Tibial nerve (tissue), 4 donors: ENCODE data around the gene TBCD. TPM values are rescaled to one million over a fixed set of nuclear protein-coding genes. Genes with fewer than 3 reads are reported as not detected.
A peak's percentile ranks its signal among the peaks of the same experiment; 100 is the strongest.
"Not testable (repeated sequence)": the region's sequence is repeated elsewhere in the genome, so short reads cannot be mapped to it uniquely, and the experiment has no call there.

ENCODE experiments used
- DNase-seq, 2 donors: peaks; one replicate each; pipeline ENCODE4 v3.0.0-alpha.2; 2019; ENCODE audit warnings: low spot score in 2 of 2
- H3K27ac ChIP-seq, 4 donors: fragments of 200-600 bp; sonication (generic) in 3 of 4; one replicate each; pipeline ENCODE4 v1.5.1; 2017 to 2019; ENCODE audit warnings: mild to moderate bottlenecking in 1 of 4
- H3K27me3 ChIP-seq, 2 donors: fragments of 200-600 bp; sonication (generic) in 1 of 2; one replicate each; pipeline versions ENCODE4 v1.5.1 to v1.6.0; 2017 to 2019
- H3K36me3 ChIP-seq, 3 donors: fragments of 200-600 bp; sonication (generic); one replicate each; pipeline ENCODE4 v1.5.1; 2018 to 2019
- H3K4me1 ChIP-seq, 4 donors: fragments of 200-600 bp; sonication (generic) in 3 of 4; one replicate each; pipeline ENCODE4 v1.5.1; 2017 to 2019
- H3K4me3 ChIP-seq, 4 donors: fragments of 200-600 bp; sonication (generic) in 3 of 4; one replicate each; pipeline ENCODE4 v1.5.1; 2017 to 2019; ENCODE audit warnings: mild to moderate bottlenecking in 1 of 4, moderate library complexity in 1 of 4
- H3K9me3 ChIP-seq, 4 donors: fragments of 200-600 bp; sonication (generic) in 3 of 4; one replicate each; pipeline ENCODE4 v1.5.1; 2017 to 2019
- EP300 ChIP-seq, 2 donors: sonication (generic); formaldehyde crosslinking; IDR thresholded peaks; one replicate each; pipeline ENCODE4 v1.6.1; 2017; ENCODE audit warnings: antibody characterized with exemption in 2 of 2, mild to moderate bottlenecking in 1 of 2
- POLR2A ChIP-seq, 2 donors: fragments of 450-650 bp; IDR thresholded peaks; one replicate each; pipeline ENCODE4 v1.6.1; 2017; ENCODE audit warnings: antibody characterized with exemption in 2 of 2, mild to moderate bottlenecking in 2 of 2, moderate library complexity in 2 of 2
- WGBS, 2 donors: methylation state at CpG; one replicate each; pipeline ENCODE4 v1.1.5; 2018; 5-methylcytosine and 5-hydroxymethylcytosine counted together
- total RNA-seq, 4 donors: library from RNA; depleted of rRNA; stranded (reverse); fragments of >200 nt; gene quantifications; one replicate each; pipeline ENCODE4 v1.1.0, GENCODE V29; 2016
- TF ChIP-seq, protein P1 (sequence below), 5 experiments: fragments of 200-600 bp in 3 of 5; fragments of 450-650 bp in 2 of 5; sonication (generic) in 3 of 5; IDR thresholded peaks; one replicate each; pipeline ENCODE4 v1.5.1; 2016 to 2019; ENCODE audit warnings: antibody characterized with exemption in 5 of 5, mild to moderate bottlenecking in 3 of 5, moderate library complexity in 2 of 5

TBCD gene
- total RNA-seq, 4 donors from 2014 or later, result 42.6 to 115 (median 87.9) TPM

DNA sequence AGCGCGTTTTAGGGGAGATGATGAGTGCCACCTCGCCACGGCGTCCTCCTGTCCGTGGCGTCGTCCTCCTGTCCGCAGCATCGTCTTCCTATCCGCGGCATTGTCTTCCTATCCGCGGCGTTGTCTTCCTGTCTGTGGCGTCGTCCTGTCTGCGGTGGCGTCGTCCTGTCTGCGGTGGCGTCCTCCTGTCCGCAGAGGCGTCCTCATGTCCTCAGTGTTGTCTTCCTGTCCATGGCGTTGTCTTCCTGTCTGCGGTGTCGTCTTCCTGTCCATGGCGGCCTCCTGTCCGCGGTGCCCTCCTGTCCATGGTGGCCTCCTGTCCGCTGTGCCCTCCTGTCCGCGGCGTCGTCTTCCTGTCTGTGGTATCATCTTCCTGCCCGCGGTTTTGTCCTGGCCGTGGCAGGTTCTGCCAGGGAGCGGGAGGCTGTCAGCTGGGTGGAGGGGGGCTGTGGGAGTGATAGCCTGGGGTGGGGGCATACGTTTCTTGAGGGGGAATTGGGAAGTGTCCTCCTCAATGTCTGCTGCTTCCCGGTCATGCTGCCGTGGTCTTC lies 30.9 kb downstream of the TBCD start:
- Histone ChIP-seq H3K36me3 (peaks cover 0 to 53% (median 9%) of the 10 kb centered on the region in 3 donors), H3K9me3 (no peaks in the 10 kb centered on the region), H3K4me1 (peaks cover 0 to 5% (median 2%) of the 10 kb centered on the region in 4 donors), H3K4me3 (no peak overlapping the region), H3K27ac (no peak overlapping the region), H3K27me3 (no peaks in the 10 kb centered on the region)
- 80 to 86% methylated on average over 40 to 42 of the region's 42 CpGs for WGBS, 2 donors
- no peak for TF ChIP-seq POLR2A (IDR thresholded peaks at IDR 0.05)
- TF ChIP-seq, protein P1, sequence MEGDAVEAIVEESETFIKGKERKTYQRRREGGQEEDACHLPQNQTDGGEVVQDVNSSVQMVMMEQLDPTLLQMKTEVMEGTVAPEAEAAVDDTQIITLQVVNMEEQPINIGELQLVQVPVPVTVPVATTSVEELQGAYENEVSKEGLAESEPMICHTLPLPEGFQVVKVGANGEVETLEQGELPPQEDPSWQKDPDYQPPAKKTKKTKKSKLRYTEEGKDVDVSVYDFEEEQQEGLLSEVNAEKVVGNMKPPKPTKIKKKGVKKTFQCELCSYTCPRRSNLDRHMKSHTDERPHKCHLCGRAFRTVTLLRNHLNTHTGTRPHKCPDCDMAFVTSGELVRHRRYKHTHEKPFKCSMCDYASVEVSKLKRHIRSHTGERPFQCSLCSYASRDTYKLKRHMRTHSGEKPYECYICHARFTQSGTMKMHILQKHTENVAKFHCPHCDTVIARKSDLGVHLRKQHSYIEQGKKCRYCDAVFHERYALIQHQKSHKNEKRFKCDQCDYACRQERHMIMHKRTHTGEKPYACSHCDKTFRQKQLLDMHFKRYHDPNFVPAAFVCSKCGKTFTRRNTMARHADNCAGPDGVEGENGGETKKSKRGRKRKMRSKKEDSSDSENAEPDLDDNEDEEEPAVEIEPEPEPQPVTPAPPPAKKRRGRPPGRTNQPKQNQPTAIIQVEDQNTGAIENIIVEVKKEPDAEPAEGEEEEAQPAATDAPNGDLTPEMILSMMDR (IDR thresholded peaks at IDR 0.05), result no peak
- TF ChIP-seq EP300 (IDR thresholded peaks at IDR 0.05), result no peak
- no peak for DNase-seq

DNA sequence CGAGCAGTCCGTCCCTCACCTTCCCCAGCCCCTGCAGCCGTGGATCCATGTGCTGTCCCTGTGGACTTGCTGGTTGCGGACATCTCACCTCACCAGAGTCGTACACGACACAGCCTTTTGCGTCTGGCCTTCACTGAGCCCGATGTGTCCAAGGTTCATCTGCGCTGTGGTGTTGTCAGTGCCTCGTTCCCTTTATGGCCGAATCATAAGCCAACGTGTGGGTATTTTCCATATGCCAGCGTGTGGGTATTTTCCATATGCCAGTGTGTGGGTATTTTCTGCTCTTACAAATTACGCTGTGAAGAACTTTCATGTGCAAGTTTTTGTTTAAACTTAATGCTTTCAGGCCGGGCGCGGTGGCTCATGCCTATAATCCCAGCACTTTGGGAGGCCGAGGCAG lies 31.6 kb downstream of the TBCD start:
- Histone ChIP-seq H3K9me3 (no peaks in the 10 kb centered on the region), H3K36me3 (peaks cover 0 to 59% (median 9%) of the 10 kb centered on the region in 3 donors), H3K27ac (no peak overlapping the region), H3K27me3 (no peaks in the 10 kb centered on the region), H3K4me1 (peaks cover 0 to 5% (median 2%) of the 10 kb centered on the region in 4 donors), H3K4me3 (no peak overlapping the region)
- TF ChIP-seq EP300 (IDR thresholded peaks at IDR 0.05) (no peak), POLR2A (IDR thresholded peaks at IDR 0.05) (no peak)
- TF ChIP-seq, protein P1 (IDR thresholded peaks at IDR 0.05), result no peak
- WGBS, 2 donors, result 93 to 94% methylated on average over 18 of the region's 18 CpGs
- no peak for DNase-seq

DNA sequence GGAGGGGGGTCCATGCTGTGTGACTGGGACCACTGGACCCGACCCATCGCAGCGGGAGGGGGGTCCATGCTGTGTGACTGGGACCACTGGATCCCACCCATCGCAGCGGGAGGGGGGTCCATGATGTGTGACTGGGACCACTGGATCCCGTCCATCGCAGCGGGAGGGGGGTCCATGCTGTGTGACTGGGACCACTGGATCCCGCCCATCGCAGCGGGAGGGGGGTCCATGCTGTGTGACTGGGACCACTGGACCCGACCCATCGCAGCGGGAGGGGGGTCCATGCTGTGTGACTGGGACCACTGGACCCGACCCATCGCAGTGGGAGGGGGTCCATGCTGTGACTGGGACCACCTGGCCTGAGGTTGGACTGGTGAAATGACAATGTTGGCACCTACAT lies 33.7 kb downstream of the TBCD start:
- 90 to 97% methylated on average over 4 to 15 of the region's 16 CpGs for WGBS, 2 donors
- H3K36me3 ChIP-seq, result peaks cover 0 to 58% (median 9%) of the 10 kb centered on the region in 3 donors

DNA sequence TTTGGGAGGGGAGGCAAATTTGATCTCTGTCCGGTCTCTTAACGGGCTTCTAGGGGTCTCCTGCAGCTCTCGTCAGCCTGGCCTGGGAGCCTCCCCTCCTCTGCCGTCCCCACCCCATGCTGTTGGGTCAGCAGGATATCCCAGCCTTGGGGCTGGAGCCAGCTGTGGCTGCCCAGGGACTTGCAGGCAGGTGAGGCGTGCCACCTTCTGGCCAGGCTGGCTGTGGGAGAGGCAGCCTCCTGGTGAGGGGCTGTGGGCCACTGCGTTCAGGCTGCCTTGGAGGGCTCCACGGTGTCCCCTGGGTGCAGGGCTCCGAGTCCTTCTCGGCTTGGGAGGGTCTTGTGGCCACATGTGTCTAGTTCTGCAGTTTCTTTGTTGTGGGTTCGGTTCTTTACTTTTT lies 34.6 kb downstream of the TBCD start:
- Histone ChIP-seq H3K4me3 (no peak overlapping the region), H3K9me3 (no peaks in the 10 kb centered on the region), H3K27ac (no peak overlapping the region), H3K36me3 (peaks cover 0 to 62% (median 9%) of the 10 kb centered on the region in 3 donors), H3K27me3 (no peaks in the 10 kb centered on the region), H3K4me1 (peaks cover 0 to 5% (median 1%) of the 10 kb centered on the region in 4 donors)
- 94 to 95% methylated on average over 8 to 10 of the region's 10 CpGs for WGBS, 2 donors
- DNase-seq, result no peak
- TF ChIP-seq, protein P1 (IDR thresholded peaks at IDR 0.05), result no peak
- TF ChIP-seq EP300 (IDR thresholded peaks at IDR 0.05) (no peak), POLR2A (IDR thresholded peaks at IDR 0.05) (no peak)

More for the DNA sequence above, 33.7 kb downstream of the TBCD start:
- H3K4me3 ChIP-seq, H3K27ac ChIP-seq, H3K27me3 ChIP-seq, DNase-seq, H3K9me3 ChIP-seq, H3K4me1 ChIP-seq: not testable (repeated sequence)

DNA sequence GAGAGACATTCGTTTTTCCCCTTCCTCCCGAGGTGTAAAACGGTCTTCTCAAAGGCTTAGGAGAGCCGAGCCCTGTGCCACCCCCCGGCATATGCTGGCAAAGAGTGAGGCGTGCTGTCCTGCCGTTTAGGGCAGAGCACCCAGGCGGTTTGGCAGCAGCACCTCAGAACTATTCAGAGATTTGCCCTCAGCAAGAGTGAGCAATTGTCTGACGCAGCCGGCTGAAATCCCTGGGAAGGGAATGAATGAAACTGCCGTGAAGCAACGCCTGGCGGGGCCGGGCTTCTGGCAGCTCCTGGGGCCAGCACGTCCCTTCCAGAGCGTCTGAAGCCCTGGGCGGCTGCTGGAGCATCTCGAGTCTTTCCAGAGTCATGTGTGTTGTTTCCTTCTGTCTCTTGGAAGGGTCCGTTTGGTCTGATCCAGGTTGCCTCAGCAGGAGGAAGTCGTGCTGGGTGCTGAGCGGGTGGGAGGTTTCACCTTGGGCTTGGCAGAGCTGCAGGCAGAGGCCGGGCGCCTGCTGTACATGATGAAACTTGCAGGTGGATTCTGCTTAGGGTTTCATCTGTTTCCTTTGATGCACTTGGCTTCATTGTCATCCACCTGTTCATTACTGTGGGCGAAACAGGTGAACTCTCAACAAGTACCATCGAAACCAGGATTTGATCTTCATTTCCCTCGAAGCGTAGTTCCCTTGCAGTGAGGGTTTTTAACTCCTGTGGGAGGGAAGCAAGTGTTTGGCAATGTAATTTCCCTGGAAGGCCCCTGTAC lies 35.4 kb downstream of the TBCD start:
- Histone ChIP-seq H3K36me3 (peaks cover 0 to 63% (median 8%) of the 10 kb centered on the region in 3 donors), H3K9me3 (no peaks in the 10 kb centered on the region), H3K27me3 (no peaks in the 10 kb centered on the region), H3K4me1 (peaks cover 0 to under 1% (median 0%) of the 10 kb centered on the region in 4 donors), H3K4me3 (no peak overlapping the region), H3K27ac (no peak overlapping the region)
- 85 to 87% methylated on average over 26 to 27 of the region's 27 CpGs for WGBS, 2 donors
- no peak for DNase-seq
- TF ChIP-seq EP300 (IDR thresholded peaks at IDR 0.05) (peak in 1 of 2 donors; percentile 19), POLR2A (IDR thresholded peaks at IDR 0.05) (no peak)
- TF ChIP-seq, protein P1 (IDR thresholded peaks at IDR 0.05), result no peak
